Keratinocyte (primary cell): Measurements from ENCODE around the gene EIF5A2. TPM values are rescaled to one million over a fixed set of nuclear protein-coding genes. Genes with fewer than 3 reads are reported as not detected.

Experiments used
- DNase-seq: peaks from one replicate; pipeline ENCODE4 v3.0.0-alpha.2; 2011; ENCODE audit warnings: low read depth, missing footprints, low spot score
- FAIRE-seq: peaks from 2 replicates; lab custom pipeline; 2011; peaks lifted over from hg19 to GRCh38; lab: Jason Lieb, UNC
- H2AFZ ChIP-seq: 2 replicates; pipeline ENCODE4 v1.6.0; 2012; ENCODE audit warnings: low read length, control low read depth, inconsistent platforms; ENCODE audit not compliant: control insufficient read depth
- H3K27ac ChIP-seq: 2 replicates; pipeline ENCODE4 v1.5.1; 2011; ENCODE audit warnings: low read length; ENCODE audit not compliant: control insufficient read depth, insufficient read depth
- H3K27me3 ChIP-seq: 3 replicates; pipeline ENCODE4 v1.6.0; 2011; ENCODE audit warnings: low read length; ENCODE audit not compliant: control insufficient read depth, insufficient read depth; ENCODE audit errors: extremely low read depth
- H3K36me3 ChIP-seq, 2 experiments: 2 replicates in 1 of 2; 3 replicates in 1 of 2; pipeline ENCODE4 v1.5.1; 2011; ENCODE audit warnings: low read length in 2 of 2, mild to moderate bottlenecking in 1 of 2; ENCODE audit not compliant: control insufficient read depth in 2 of 2, insufficient read depth in 2 of 2; ENCODE audit errors: extremely low read depth in 1 of 2
- H3K4me1 ChIP-seq: 3 replicates; pipeline ENCODE4 v1.5.1; 2011; ENCODE audit warnings: low read length; ENCODE audit not compliant: control insufficient read depth, insufficient read depth; ENCODE audit errors: extremely low read depth
- H3K4me2 ChIP-seq: 3 replicates; pipeline ENCODE4 v1.6.0; 2011; ENCODE audit warnings: low read depth, low read length; ENCODE audit not compliant: control insufficient read depth, insufficient read depth; ENCODE audit errors: extremely low read depth
- H3K4me3 ChIP-seq, 3 experiments: fragments of 200-600 bp in 1 of 3; sonication (generic) in 1 of 3; 2 replicates in 2 of 3; 3 replicates in 1 of 3; pipeline ENCODE4 v1.5.1; 2011 to 2016; ENCODE audit warnings: low read length in 3 of 3, mild to moderate bottlenecking in 3 of 3, control low read depth in 2 of 3, inconsistent platforms in 1 of 3, low read depth in 1 of 3, mixed read lengths in 1 of 3, mixed run types in 1 of 3, moderate library complexity in 1 of 3; ENCODE audit not compliant: control insufficient read depth in 2 of 3, insufficient read depth in 2 of 3; ENCODE audit errors: extremely low read depth in 1 of 3
- H3K79me2 ChIP-seq: 2 replicates; pipeline ENCODE4 v1.6.0; 2012; ENCODE audit warnings: low read length; ENCODE audit not compliant: control insufficient read depth, insufficient read depth
- H3K9ac ChIP-seq: 3 replicates; pipeline ENCODE4 v1.6.0; 2011; ENCODE audit warnings: low read length; ENCODE audit not compliant: control insufficient read depth, insufficient read depth; ENCODE audit errors: extremely low read depth
- H3K9me1 ChIP-seq: 3 replicates; pipeline ENCODE4 v1.6.0; 2011; ENCODE audit warnings: low read length; ENCODE audit not compliant: control insufficient read depth, insufficient read depth; ENCODE audit errors: extremely low read depth
- H3K9me3 ChIP-seq: 2 replicates; pipeline ENCODE4 v1.5.1; 2012; ENCODE audit warnings: low read depth, low read length; ENCODE audit not compliant: control insufficient read depth
- H4K20me1 ChIP-seq: 3 replicates; pipeline ENCODE4 v1.6.0; 2011; ENCODE audit warnings: low read length; ENCODE audit not compliant: control insufficient read depth, insufficient read depth; ENCODE audit errors: extremely low read depth
- EZH2 ChIP-seq: IDR thresholded peaks from one replicate; pipeline ENCODE4 v1.6.1; 2012; ENCODE audit warnings: inconsistent platforms, mild to moderate bottlenecking, low read length, moderate library complexity
- dilution Hi-C: fragments of 300-500 bp; cut with MboI; formaldehyde crosslinking; loops from one replicate; pipeline ENCODE4 v1.7.0; 2020; ENCODE audit warnings: low sequenced_read_pairs; ENCODE audit not compliant: extremely low pct_ligation_motif_present
- polyA plus RNA-seq, 5 experiments: library from polyadenylated mRNA; depleted of rRNA in 3 of 5; stranded (reverse) in 3 of 5; stranded (forward) in 1 of 5; unstranded in 1 of 5; fragments of >200 nt; gene quantifications; 1 replicate in 1 of 5; 2 replicates in 3 of 5; 3 replicates in 1 of 5; pipeline versions ENCODE4 v1.2.1 to v1.2.3, GENCODE V29; 2011 to 2012; ENCODE audit warnings: missing spikeins in 2 of 5, low read depth in 1 of 5, low replicate concordance in 1 of 5
- TF ChIP-seq, protein P1 (sequence below), 3 experiments: IDR thresholded peaks in 1 of 3; conservative IDR thresholded peaks in 1 of 3; optimal IDR thresholded peaks in 1 of 3; 2 replicates in 2 of 3; 3 replicates in 1 of 3; pipeline versions ENCODE3 to v1.5.1; 2011; ENCODE audit warnings: low read length in 3 of 3, mild to moderate bottlenecking in 3 of 3, moderate library complexity in 2 of 3, control low read depth in 1 of 3, inconsistent platforms in 1 of 3; ENCODE audit not compliant: insufficient read depth in 2 of 3; ENCODE audit errors: extremely low read depth in 1 of 3

Gene EIF5A2
- polyA plus RNA-seq, 1 donor (not counting 4 experiments of a cell fraction or from before 2014, with no cell fraction given): 19.2 TPM

DNA sequence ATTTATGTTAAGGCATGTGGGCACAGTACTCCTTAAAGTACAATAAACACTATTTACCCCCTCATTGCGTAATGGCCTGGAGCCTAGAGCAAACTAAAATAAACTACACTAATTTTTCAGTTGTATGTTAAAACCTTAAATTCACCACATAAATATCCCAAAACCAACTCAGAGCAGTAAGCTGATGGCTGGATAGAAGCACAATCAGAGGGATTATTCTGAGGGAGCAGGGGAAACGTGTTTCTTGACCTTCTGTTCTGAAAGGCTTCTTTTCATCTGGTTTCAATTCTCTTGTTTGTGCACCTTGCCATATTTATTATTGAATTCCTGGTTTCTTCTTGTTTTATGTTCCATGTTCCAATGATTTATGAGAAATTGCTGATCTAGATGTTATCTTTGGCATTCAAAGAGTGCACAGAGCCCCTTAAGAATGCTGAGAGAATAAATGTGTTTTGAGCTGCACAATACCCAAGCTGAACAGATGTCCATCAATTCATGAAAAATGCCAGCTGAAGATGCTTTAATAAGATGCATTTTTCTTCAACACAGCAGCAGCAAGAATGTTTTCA is 68.1 kb downstream of the EIF5A2 start:
- dilution Hi-C loops: no loop called here
- Histone ChIP-seq H3K9ac (no peak overlapping the region), H3K9me1 (no peaks in the 10 kb centered on the region), H3K27ac (no peak overlapping the region), H4K20me1 (no peaks in the 10 kb centered on the region), H3K4me1 (no peaks in the 10 kb centered on the region), H2AFZ (no peak overlapping the region), H3K4me3 (no peak overlapping the region), H3K27me3 (peaks cover 1% of the 10 kb centered on the region), H3K79me2 (no peaks in the 10 kb centered on the region), H3K9me3 (no peaks in the 10 kb centered on the region), H3K36me3 (no peaks in the 10 kb centered on the region), H3K4me2 (no peak overlapping the region)
- no peak for FAIRE-seq
- TF ChIP-seq EZH2: no peak
- no peak for DNase-seq

DNA sequence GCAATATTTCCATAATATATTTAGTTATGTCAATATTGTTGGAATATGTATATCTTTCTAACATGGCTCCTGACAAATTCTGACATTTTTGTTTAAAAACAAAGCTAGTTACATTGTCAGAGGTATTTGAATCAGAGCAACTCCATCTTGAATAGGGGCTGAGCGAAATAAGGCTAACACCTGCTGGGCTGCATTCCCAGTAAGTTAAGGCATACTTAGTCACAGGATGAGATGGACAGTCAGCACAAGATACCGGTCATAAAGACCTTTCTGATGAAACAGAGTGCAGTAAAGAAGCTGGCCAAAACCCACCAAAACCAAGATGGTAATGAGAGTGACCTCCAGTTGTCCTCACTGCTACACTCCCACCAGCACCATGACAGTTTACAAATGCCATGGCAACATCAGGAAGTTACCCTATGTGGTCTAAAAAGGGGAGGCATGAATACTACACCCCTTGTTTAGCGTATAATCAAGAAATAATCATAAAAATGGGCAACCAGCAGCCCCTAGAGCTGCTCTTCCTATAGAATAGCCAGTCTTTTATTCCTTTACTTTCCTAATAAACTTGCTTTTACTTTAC is 68.8 kb downstream of the EIF5A2 start:
- H3K9me3 ChIP-seq: no peaks in the 10 kb centered on the region
- no peaks in the 10 kb centered on the region for H3K36me3 ChIP-seq
- no peak overlapping the region for H3K4me2 ChIP-seq
- FAIRE-seq: no peak
- H4K20me1 ChIP-seq: no peaks in the 10 kb centered on the region
- no peaks in the 10 kb centered on the region for H3K79me2 ChIP-seq
- H3K4me3 ChIP-seq: no peak overlapping the region
- no peak for DNase-seq
- H3K9me1 ChIP-seq: no peaks in the 10 kb centered on the region
- peaks cover 4% of the 10 kb centered on the region for H3K27me3 ChIP-seq
- H3K9ac ChIP-seq: no peak overlapping the region
- TF ChIP-seq EZH2: no peak
- TF ChIP-seq, protein P1, sequence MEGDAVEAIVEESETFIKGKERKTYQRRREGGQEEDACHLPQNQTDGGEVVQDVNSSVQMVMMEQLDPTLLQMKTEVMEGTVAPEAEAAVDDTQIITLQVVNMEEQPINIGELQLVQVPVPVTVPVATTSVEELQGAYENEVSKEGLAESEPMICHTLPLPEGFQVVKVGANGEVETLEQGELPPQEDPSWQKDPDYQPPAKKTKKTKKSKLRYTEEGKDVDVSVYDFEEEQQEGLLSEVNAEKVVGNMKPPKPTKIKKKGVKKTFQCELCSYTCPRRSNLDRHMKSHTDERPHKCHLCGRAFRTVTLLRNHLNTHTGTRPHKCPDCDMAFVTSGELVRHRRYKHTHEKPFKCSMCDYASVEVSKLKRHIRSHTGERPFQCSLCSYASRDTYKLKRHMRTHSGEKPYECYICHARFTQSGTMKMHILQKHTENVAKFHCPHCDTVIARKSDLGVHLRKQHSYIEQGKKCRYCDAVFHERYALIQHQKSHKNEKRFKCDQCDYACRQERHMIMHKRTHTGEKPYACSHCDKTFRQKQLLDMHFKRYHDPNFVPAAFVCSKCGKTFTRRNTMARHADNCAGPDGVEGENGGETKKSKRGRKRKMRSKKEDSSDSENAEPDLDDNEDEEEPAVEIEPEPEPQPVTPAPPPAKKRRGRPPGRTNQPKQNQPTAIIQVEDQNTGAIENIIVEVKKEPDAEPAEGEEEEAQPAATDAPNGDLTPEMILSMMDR (optimal IDR thresholded peaks at IDR 0.05 in 1 of 3, IDR thresholded peaks at IDR 0.05 in 1 of 3, conservative IDR thresholded peaks at IDR 0.05 in 1 of 3; ENCODE audit: extremely low read depth in 1 of 3, insufficient read depth in 2 of 3, low read length in 3 of 3): no peak
- no peak overlapping the region for H2AFZ ChIP-seq
- H3K27ac ChIP-seq: no peak overlapping the region
- dilution Hi-C loops: no loop called here
- no peaks in the 10 kb centered on the region for H3K4me1 ChIP-seq

Other genes with a start within 250 kb of the EIF5A2 start
- 103 to 277 TPM (median 241 TPM) in 3 replicates for gene RPL22L1, start 38.4 kb downstream of the EIF5A2 start, polyA plus RNA-seq
- not detected in 3 replicates for gene SLC2A2, start 118.1 kb upstream of the EIF5A2 start, polyA plus RNA-seq